IPS DF 6.9 (cell line): Measurements from ENCODE around the gene SSU72.
A peak's percentile ranks its signal among the peaks of the same experiment; 100 is the strongest.

Source experiments
- DNase-seq: peaks from one replicate; pipeline ENCODE4 v3.0.0-alpha.2; 2013; ENCODE audit warnings: low read depth, low spot score
- H3K27ac ChIP-seq: one replicate; pipeline ENCODE4 v1.5.1; 2013; ENCODE audit warnings: low read length, control low read depth
- H3K27me3 ChIP-seq: 2 replicates; pipeline ENCODE4 v1.6.1; 2013; ENCODE audit warnings: mild to moderate bottlenecking, low read length; ENCODE audit not compliant: control insufficient read depth, insufficient read depth
- H3K36me3 ChIP-seq: 2 replicates; pipeline ENCODE4 v1.6.1; 2013; ENCODE audit warnings: low read length; ENCODE audit not compliant: control insufficient read depth, insufficient read depth
- H3K4me1 ChIP-seq: 2 replicates; pipeline ENCODE4 v1.6.1; 2013; ENCODE audit warnings: low read length; ENCODE audit not compliant: control insufficient read depth, insufficient read depth
- H3K4me3 ChIP-seq: 2 replicates; pipeline ENCODE4 v1.5.1; 2013; ENCODE audit warnings: mild to moderate bottlenecking, low read length
- H3K9me3 ChIP-seq: 2 replicates; pipeline ENCODE4 v1.6.1; 2013; ENCODE audit warnings: low read length, inconsistent platforms; ENCODE audit not compliant: control insufficient read depth, insufficient read depth
- WGBS: extraction: QIAGEN DNeasy Blood & Tissue Kit; methylation state at CpG from one replicate; pipeline ENCODE4 v1.1.7; 2013; ENCODE audit warnings: mixed read lengths, missing lambda C conversion rate; ENCODE audit not compliant: insufficient read length, insufficient coverage; 5-methylcytosine and 5-hydroxymethylcytosine counted together

SSU72 gene

DNA sequence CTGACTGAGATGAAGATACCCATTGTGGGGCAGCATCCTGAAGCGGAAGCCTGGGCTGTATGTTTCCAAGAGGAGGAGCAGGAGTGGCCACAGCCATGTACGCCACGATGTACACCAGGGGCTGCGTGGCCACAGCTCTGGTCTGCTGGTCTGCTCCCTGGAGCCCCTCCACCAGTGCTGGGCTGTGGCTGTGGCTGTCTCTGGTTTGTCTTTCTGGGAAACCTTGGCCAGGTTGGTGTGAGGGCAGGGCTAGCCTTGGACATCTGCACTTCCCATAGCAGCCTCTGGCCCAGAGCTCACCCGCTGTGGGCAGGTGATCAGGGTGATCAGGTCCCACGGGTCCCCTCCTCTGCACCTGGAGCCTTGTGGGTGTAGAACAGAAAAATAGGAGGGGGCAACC, 43.3 kb upstream of the SSU72 start:
- H3K36me3 ChIP-seq, result no peaks in the 10 kb centered on the region
- H3K4me3 ChIP-seq, result no peak overlapping the region
- no peak overlapping the region for H3K27ac ChIP-seq
- 0 out of 2 replicates have a peak, but pooled peaks cover 3% of the 10 kb centered on the region for H3K4me1 ChIP-seq
- H3K27me3 ChIP-seq, result no peaks in the 10 kb centered on the region
- no peak for DNase-seq
- no CpG with 5 or more reads among the region's 6 CpGs for WGBS
- H3K9me3 ChIP-seq, result no peaks in the 10 kb centered on the region

- no CpG with 5 or more reads among the region's 11 CpGs for WGBS
- 0 out of 2 replicates have a peak, but pooled peaks cover 3% of the 10 kb centered on the region for H3K4me1 ChIP-seq
- H3K4me3 ChIP-seq, result no peak overlapping the region
These were observed 42.9 kb upstream of the SSU72 start for GRCh38 chr1:1617516-1617915.

GRCh38 chr1:1616838-1617237, 42.2 kb upstream of the SSU72 start:
- Histone ChIP-seq H3K27me3 (no peaks in the 10 kb centered on the region), H3K36me3 (no peaks in the 10 kb centered on the region), H3K4me3 (no peak overlapping the region), H3K9me3 (no peaks in the 10 kb centered on the region), H3K4me1 (0 out of 2 replicates have a peak, but pooled peaks cover 3% of the 10 kb centered on the region), H3K27ac (no peak overlapping the region)
- WGBS, result no CpG with 5 or more reads among the region's 19 CpGs
- no peak for DNase-seq

More at GRCh38 chr1:1617516-1617915, 42.9 kb upstream of the SSU72 start:
- Histone ChIP-seq H3K36me3 (no peaks in the 10 kb centered on the region), H3K27ac (no peak overlapping the region), H3K9me3 (no peaks in the 10 kb centered on the region), H3K27me3 (no peaks in the 10 kb centered on the region)
- no peak for DNase-seq

DNA sequence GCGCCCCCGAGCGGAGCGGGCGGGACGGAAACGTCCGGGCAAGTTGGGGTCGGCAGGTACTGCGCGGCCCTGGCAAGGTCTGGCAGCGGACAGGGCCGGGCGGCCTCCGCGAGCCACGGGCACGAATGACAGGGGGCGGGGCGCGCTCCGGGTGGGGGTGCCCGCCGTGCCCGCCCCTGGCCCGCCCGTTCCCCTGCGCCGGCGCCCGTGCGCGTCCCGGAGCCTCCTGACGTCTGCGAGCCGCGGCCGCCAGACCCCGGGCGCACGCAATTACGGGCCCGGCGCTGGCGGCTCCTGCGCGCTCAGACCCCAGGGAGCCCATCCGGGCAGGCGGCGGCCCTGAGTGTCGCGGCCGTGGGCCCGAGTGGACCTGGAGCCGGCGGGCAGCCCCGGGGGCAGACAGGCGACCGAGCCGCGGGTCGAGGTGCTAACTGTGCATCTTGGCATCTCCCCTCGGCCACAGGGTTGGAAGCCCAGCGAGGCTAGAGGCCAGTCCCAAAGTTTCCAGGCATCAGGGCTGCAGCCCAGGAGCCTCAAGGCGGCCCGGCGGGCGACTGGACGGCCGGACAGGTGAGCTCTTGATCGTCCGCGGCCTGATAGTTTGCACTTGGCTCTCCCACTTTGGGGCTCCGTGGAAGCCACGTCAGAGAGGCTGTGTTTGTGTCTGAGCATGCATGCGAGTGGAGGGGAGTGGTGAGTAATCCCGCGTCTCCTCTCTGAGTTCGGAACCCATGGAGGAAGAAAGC, 41.6 kb upstream of the SSU72 start:
- Histone ChIP-seq H3K9me3 (no peaks in the 10 kb centered on the region), H3K4me3 (peak overlapping the region; percentile 82), H3K27ac (no peak overlapping the region), H3K27me3 (no peaks in the 10 kb centered on the region), H3K4me1 (0 out of 2 replicates have a peak, but pooled peaks cover 3% of the 10 kb centered on the region), H3K36me3 (no peaks in the 10 kb centered on the region)
- no CpG with 5 or more reads among the region's 80 CpGs for WGBS
- no peak for DNase-seq

- no CpG with 5 or more reads among the region's 107 CpGs for WGBS
These were observed 40.8 kb upstream of the SSU72 start, which contains the start of gene MIB2 for GRCh38 chr1:1615256-1616044. Gene MIB2, plus strand, starts transcription at chr1:1615500. Its CDS starts 7,953 bp downstream, at chr1:1623453.

GRCh38 chr1:1614954-1615255, 40.2 kb upstream of the SSU72 start:
- no peaks in the 10 kb centered on the region for H3K36me3 ChIP-seq
- 0 out of 2 replicates have a peak, but pooled peaks cover 3% of the 10 kb centered on the region for H3K4me1 ChIP-seq
- DNase-seq, result no peak
- H3K27ac ChIP-seq, result no peak overlapping the region
- H3K9me3 ChIP-seq, result no peaks in the 10 kb centered on the region
- H3K27me3 ChIP-seq, result no peaks in the 10 kb centered on the region
- no CpG with 5 or more reads among the region's 23 CpGs for whole genome bisulfite sequencing
- H3K4me3 ChIP-seq, result peak overlapping the region; percentile 82; the same call in 1 of the 2 replicates

More at GRCh38 chr1:1615256-1616044, 40.8 kb upstream of the SSU72 start, which contains the start of gene MIB2:
- Histone ChIP-seq H3K27me3 (no peaks in the 10 kb centered on the region), H3K36me3 (no peaks in the 10 kb centered on the region), H3K4me3 (peak within 1 kb of the TSS; percentile 82), H3K27ac (no peak within 1 kb of the TSS), H3K4me1 (0 out of 2 replicates have a peak, but pooled peaks cover 3% of the 10 kb centered on the region), H3K9me3 (no peaks in the 10 kb centered on the region)
- peak; percentile 97 for DNase-seq

- H3K4me1 ChIP-seq, result 0 out of 2 replicates have a peak, but pooled peaks cover 3% of the 10 kb centered on the region
- no peak for DNase-seq
- no CpG with 5 or more reads among the region's 30 CpGs for WGBS
These were observed 39.7 kb upstream of the SSU72 start for GRCh38 chr1:1614204-1614953.

DNA sequence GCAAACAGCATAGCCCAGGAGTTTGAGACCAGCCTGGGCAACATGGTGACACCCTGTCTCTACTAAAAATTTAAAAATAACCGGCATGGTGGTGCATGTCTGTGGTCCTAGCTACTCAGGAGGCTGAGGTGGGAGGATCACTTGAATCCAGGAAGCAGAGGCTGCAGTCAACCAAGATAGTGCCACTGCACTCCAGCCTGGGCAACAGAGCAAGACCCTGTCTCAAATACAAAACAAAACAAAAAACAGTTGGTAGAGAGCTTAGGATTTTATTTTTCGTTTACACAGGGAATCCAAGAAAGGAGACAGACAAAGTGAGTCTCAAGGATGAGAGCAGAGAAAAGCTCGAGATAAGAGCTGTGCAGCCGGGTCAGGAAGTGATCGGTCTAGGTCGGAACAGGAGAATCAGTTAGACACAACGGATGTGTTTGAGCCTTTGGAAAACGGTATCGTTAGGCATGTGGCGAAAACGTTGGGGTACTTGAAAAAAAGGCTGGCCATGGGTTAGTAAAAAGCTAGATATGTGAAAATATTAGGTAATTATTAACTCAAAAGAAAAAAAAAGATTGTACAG, 38.9 kb upstream of the SSU72 start:
- Histone ChIP-seq H3K4me1 (0 out of 2 replicates have a peak, but pooled peaks cover 3% of the 10 kb centered on the region), H3K36me3 (no peaks in the 10 kb centered on the region), H3K4me3 (no peak overlapping the region), H3K27ac (no peak overlapping the region), H3K27me3 (no peaks in the 10 kb centered on the region), H3K9me3 (no peaks in the 10 kb centered on the region)
- no peak for DNase-seq
- WGBS, result no CpG with 5 or more reads among the region's 11 CpGs

More at GRCh38 chr1:1614204-1614953, 39.7 kb upstream of the SSU72 start:
- Histone ChIP-seq H3K36me3 (no peaks in the 10 kb centered on the region), H3K27me3 (no peaks in the 10 kb centered on the region), H3K4me3 (peak overlapping the region; percentile 82; the same call in 1 of the 2 replicates), H3K9me3 (no peaks in the 10 kb centered on the region), H3K27ac (no peak overlapping the region)

DNA sequence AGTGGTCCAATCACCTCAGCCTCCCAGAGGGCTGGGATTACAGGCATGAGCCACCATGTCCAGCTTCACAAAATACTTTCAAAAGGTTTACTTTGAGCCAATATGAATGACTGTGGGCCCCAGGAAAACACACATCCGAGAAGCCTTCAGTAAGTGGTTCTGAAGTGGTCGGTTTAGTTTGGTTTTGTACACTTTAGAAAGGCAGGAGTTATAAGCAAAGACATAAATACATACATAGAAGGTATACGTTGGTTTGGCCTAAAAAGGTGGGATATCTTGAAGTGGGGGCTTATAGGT, 37.4 kb upstream of the SSU72 start:
- no peaks in the 10 kb centered on the region for H3K9me3 ChIP-seq
- H3K27ac ChIP-seq, result no peak overlapping the region
- DNase-seq, result no peak
- H3K4me3 ChIP-seq, result no peak overlapping the region
- H3K4me1 ChIP-seq, result 0 out of 2 replicates have a peak, but pooled peaks cover 3% of the 10 kb centered on the region
- no CpG with 5 or more reads among the region's 3 CpGs for WGBS
- no peaks in the 10 kb centered on the region for H3K27me3 ChIP-seq
- no peaks in the 10 kb centered on the region for H3K36me3 ChIP-seq

- Histone ChIP-seq H3K27ac (no peak overlapping the region), H3K9me3 (no peaks in the 10 kb centered on the region), H3K27me3 (no peaks in the 10 kb centered on the region), H3K4me3 (no peak overlapping the region), H3K4me1 (no peaks in the 10 kb centered on the region), H3K36me3 (no peaks in the 10 kb centered on the region)
- DNase-seq, result no peak
- no CpG with 5 or more reads among the region's 9 CpGs for WGBS
These were observed 36.1 kb upstream of the SSU72 start for GRCh38 chr1:1610796-1611195.
